ENCODE results near the gene PCDHA9.
"Not testable (repeated sequence)": the region's sequence is repeated elsewhere in the genome, so short reads cannot be mapped to it uniquely, and the experiment has no call there.

The PCDHA9 gene

GRCh38 chr5:140875085-140876065 lies 27.2 kb downstream of the PCDHA9 start, which contains the start of gene PCDHA12:
Gene PCDHA12, plus strand, starts transcription at chr5:140875308. Its CDS starts 165 bp downstream, at chr5:140875473.
- no peak for FAIRE-seq
- DNase-seq (ENCODE audit: low spot score), result no peak

GRCh38 chr5:140876541-140877261 lies 28.5 kb downstream of the PCDHA9 start:
- not testable (repeated sequence) for DNase-seq (ENCODE audit: low spot score); FAIRE-seq

- FAIRE-seq, result no peak
- no peak for DNase-seq (ENCODE audit: low spot score)
These were observed 29.0 kb downstream of the PCDHA9 start for GRCh38 chr5:140877262-140877581.

- no peak for FAIRE-seq
- no peak for DNase-seq (ENCODE audit: low spot score)
These were observed 33.9 kb downstream of the PCDHA9 start, which contains the start of gene PCDHA13 for GRCh38 chr5:140881889-140882590. Gene PCDHA13, plus strand, starts transcription at chr5:140882124. Its CDS starts 145 bp downstream, at chr5:140882269.

- DNase-seq (ENCODE audit: low spot score) (no peak), FAIRE-seq (no peak)
These were observed 34.4 kb downstream of the PCDHA9 start for GRCh38 chr5:140882591-140882899.

GRCh38 chr5:140883373-140883772 lies 35.2 kb downstream of the PCDHA9 start:
- no peak for DNase-seq (ENCODE audit: low spot score)
- no peak for FAIRE-seq

GRCh38 chr5:140883927-140884697 lies 35.9 kb downstream of the PCDHA9 start:
- no peak for DNase-seq (ENCODE audit: low spot score)
- FAIRE-seq, result no peak
